Natural killer cell (primary cell): ENCODE results near the gene CDC42SE1. TPM values are rescaled to one million over a fixed set of nuclear protein-coding genes. Genes with fewer than 3 reads are reported as not detected.

Experiments used
- ATAC-seq, 3 donors: fragments of 150-1000 bp in 2 of 3; fragments of 200-7000 bp in 1 of 3; cut with Tn5 transposase; 1 replicate in 1 of 3; 2 replicates in 2 of 3; pipeline ENCODE4 v1.10.0; 2021; ENCODE audit warnings: mild to moderate bottlenecking in 2 of 3, moderate library complexity in 2 of 3
- DNase-seq, 2 donors: peaks; one replicate each; pipeline versions ENCODE4 v3.0.0 to v3.0.0-alpha.2; 2013 to 2021; ENCODE audit warnings: mixed read lengths in 1 of 2
- H3K27ac ChIP-seq: one replicate; pipeline ENCODE4 v1.5.1; 2013; ENCODE audit warnings: mild to moderate bottlenecking, low read length
- H3K27me3 ChIP-seq: one replicate; pipeline ENCODE4 v1.6.1; 2013; ENCODE audit warnings: low read length; ENCODE audit not compliant: control insufficient read depth, insufficient read depth
- H3K36me3 ChIP-seq: one replicate; pipeline ENCODE4 v1.6.1; 2013; ENCODE audit warnings: low read length; ENCODE audit not compliant: control insufficient read depth, insufficient read depth
- H3K4me1 ChIP-seq: one replicate; pipeline ENCODE4 v1.6.1; 2013; ENCODE audit warnings: low read length; ENCODE audit not compliant: control insufficient read depth, insufficient read depth
- H3K4me3 ChIP-seq: one replicate; pipeline ENCODE4 v1.5.1; 2013; ENCODE audit warnings: low read length
- H3K9me3 ChIP-seq: one replicate; pipeline ENCODE4 v1.6.1; 2013; ENCODE audit warnings: low read length; ENCODE audit not compliant: control insufficient read depth, insufficient read depth
- H3K27ac Mint-ChIP-seq, 2 donors: one replicate each; pipeline ENCODE4 v1.8.0; 2022; ENCODE audit warnings: mild to moderate bottlenecking in 2 of 2, mixed read lengths in 2 of 2, moderate library complexity in 1 of 2
- H3K27me3 Mint-ChIP-seq, 2 donors: one replicate each; pipeline ENCODE4 v1.8.0; 2022; ENCODE audit warnings: low read depth in 2 of 2, mixed read lengths in 2 of 2
- H3K36me3 Mint-ChIP-seq: one replicate; pipeline ENCODE4 v1.8.0; 2022; ENCODE audit warnings: mixed read lengths
- H3K4me1 Mint-ChIP-seq, 2 donors: one replicate each; pipeline ENCODE4 v1.8.0; 2022; ENCODE audit warnings: mixed read lengths in 2 of 2
- H3K4me3 Mint-ChIP-seq: one replicate; pipeline ENCODE4 v1.8.0; 2022; ENCODE audit warnings: mild to moderate bottlenecking, moderate library complexity, mixed read lengths
- H3K9me3 Mint-ChIP-seq, 2 donors: one replicate each; pipeline ENCODE4 v1.8.0; 2022; ENCODE audit warnings: mixed read lengths in 2 of 2
- WGBS: methylation state at CpG from one replicate; pipeline ENCODE4 v1.1.7; 2013; ENCODE audit warnings: missing lambda C conversion rate; ENCODE audit not compliant: insufficient coverage; 5-methylcytosine and 5-hydroxymethylcytosine counted together
- intact Hi-C: fragments of 100-400 bp; cut with micrococcal nuclease; formaldehyde crosslinking; loops from one replicate; pipeline ENCODE4 v1.14.2; 2022
- total RNA-seq, 4 donors: library from RNA; stranded (reverse); fragments of 120-200 nt in 1 of 4; gene quantifications; one replicate each; pipeline versions ENCODE4 v1.2.3 to v1.2.4, GENCODE V29; 2013 to 2022
- TF ChIP-seq, protein P1 (sequence below): fragments of 200-600 bp; IDR thresholded peaks from one replicate; pipeline ENCODE4 v1.8.0; 2022; ENCODE audit warnings: antibody characterized with exemption

The CDC42SE1 gene
- total RNA-seq, 3 donors from 2014 or later (not counting 1 experiment from before 2014, with no cell fraction given), result 555 to 792 (median 752) TPM

- ATAC-seq, result no peak
- no peak overlapping the region for H3K4me3 ChIP-seq
Measured at GRCh38 chr1:151035167-151035566, 24.3 kb downstream of the CDC42SE1 start.

GRCh38 chr1:151032164-151032563 is 27.3 kb downstream of the CDC42SE1 start:
- H3K9me3 Mint-ChIP-seq, result no peaks in the 10 kb centered on the region
- Histone ChIP-seq H3K4me3 (no peak overlapping the region), H3K4me1 (no peaks in the 10 kb centered on the region), H3K36me3 (peaks cover 37% of the 10 kb centered on the region), H3K9me3 (no peaks in the 10 kb centered on the region), H3K27me3 (no peaks in the 10 kb centered on the region), H3K27ac (no peak overlapping the region)
- ATAC-seq (no peak), DNase-seq (no peak)
- peaks cover 11% of the 10 kb centered on the region for H3K36me3 Mint-ChIP-seq
- no peak overlapping the region for H3K4me3 Mint-ChIP-seq
- intact Hi-C loops, result no loop called here
- WGBS, result over 99% methylated on average over 7 of the region's 8 CpGs
- TF ChIP-seq, protein P1, sequence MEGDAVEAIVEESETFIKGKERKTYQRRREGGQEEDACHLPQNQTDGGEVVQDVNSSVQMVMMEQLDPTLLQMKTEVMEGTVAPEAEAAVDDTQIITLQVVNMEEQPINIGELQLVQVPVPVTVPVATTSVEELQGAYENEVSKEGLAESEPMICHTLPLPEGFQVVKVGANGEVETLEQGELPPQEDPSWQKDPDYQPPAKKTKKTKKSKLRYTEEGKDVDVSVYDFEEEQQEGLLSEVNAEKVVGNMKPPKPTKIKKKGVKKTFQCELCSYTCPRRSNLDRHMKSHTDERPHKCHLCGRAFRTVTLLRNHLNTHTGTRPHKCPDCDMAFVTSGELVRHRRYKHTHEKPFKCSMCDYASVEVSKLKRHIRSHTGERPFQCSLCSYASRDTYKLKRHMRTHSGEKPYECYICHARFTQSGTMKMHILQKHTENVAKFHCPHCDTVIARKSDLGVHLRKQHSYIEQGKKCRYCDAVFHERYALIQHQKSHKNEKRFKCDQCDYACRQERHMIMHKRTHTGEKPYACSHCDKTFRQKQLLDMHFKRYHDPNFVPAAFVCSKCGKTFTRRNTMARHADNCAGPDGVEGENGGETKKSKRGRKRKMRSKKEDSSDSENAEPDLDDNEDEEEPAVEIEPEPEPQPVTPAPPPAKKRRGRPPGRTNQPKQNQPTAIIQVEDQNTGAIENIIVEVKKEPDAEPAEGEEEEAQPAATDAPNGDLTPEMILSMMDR, result no peak
- no peaks in the 10 kb centered on the region for H3K27me3 Mint-ChIP-seq
- H3K4me1 Mint-ChIP-seq, result no peaks in the 10 kb centered on the region
- no peak overlapping the region for H3K27ac Mint-ChIP-seq

More at GRCh38 chr1:151035167-151035566, 24.3 kb downstream of the CDC42SE1 start:
- Histone ChIP-seq H3K36me3 (peaks cover 21% of the 10 kb centered on the region), H3K4me1 (no peaks in the 10 kb centered on the region), H3K27me3 (no peaks in the 10 kb centered on the region), H3K27ac (no peak overlapping the region), H3K9me3 (no peaks in the 10 kb centered on the region)
- TF ChIP-seq, protein P1, result no peak
- 90% methylated on average over 2 of the region's 3 CpGs for WGBS
- Mint-ChIP-seq H3K9me3 (no peaks in the 10 kb centered on the region), H3K36me3 (peaks cover 11% of the 10 kb centered on the region), H3K4me3 (no peak overlapping the region), H3K4me1 (no peaks in the 10 kb centered on the region), H3K27ac (peak overlapping the region; percentile 0 to 15), H3K27me3 (no peaks in the 10 kb centered on the region)
- no peak for DNase-seq
- intact Hi-C loops, result no loop called here

DNA sequence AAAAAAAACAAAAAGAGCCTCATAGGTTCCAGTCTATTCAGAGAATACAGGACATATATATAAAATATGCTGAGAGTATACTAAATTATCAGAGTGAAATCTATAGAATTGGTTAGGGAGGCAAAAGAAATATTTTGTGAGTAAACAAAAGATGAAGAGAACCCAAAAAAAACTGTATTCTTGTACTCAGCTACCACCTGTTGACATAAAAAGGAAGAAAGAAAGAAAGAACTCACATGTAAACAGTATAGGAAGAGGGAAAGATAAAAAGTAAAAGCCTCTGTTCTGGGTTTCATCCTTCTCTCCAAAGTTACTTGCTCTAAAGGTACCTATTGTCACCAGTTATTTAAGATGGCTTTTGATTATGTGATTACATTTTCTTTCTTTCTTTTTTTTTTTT is 33.0 kb downstream of the CDC42SE1 start:
- TF ChIP-seq, protein P1, result no peak
- H3K27me3 ChIP-seq, result no peaks in the 10 kb centered on the region
- no peaks in the 10 kb centered on the region for H3K9me3 Mint-ChIP-seq
- H3K9me3 ChIP-seq, result no peaks in the 10 kb centered on the region
- no peak overlapping the region for H3K4me3 Mint-ChIP-seq
- peaks cover 6 to 7% of the 10 kb centered on the region in 2 donors for H3K4me1 Mint-ChIP-seq
- DNase-seq, result no peak
- ATAC-seq, result no peak
- H3K36me3 Mint-ChIP-seq, result no peaks in the 10 kb centered on the region
- H3K27ac ChIP-seq, result no peak overlapping the region
- no peak overlapping the region for H3K4me3 ChIP-seq
- peaks cover 34% of the 10 kb centered on the region for H3K36me3 ChIP-seq
- no peaks in the 10 kb centered on the region for H3K27me3 Mint-ChIP-seq
- no peak overlapping the region for H3K27ac Mint-ChIP-seq
- intact Hi-C loops, result loop anchor here (10.0 kb wide), 1 partner anchor 228 kb away; the partner anchor contains the start of gene PSMD4
- peaks cover 7% of the 10 kb centered on the region for H3K4me1 ChIP-seq

GRCh38 chr1:151024540-151025146 is 34.8 kb downstream of the CDC42SE1 start:
- Histone ChIP-seq H3K27ac (no peak overlapping the region), H3K27me3 (no peaks in the 10 kb centered on the region), H3K4me1 (peaks cover 7% of the 10 kb centered on the region), H3K9me3 (no peaks in the 10 kb centered on the region), H3K4me3 (no peak overlapping the region), H3K36me3 (peaks cover 21% of the 10 kb centered on the region)
- peak; percentile 97 to 100 (median 100) for ATAC-seq
- H3K4me1 Mint-ChIP-seq, result peaks cover 6 to 7% of the 10 kb centered on the region in 2 donors
- no peaks in the 10 kb centered on the region for H3K27me3 Mint-ChIP-seq
- no peaks in the 10 kb centered on the region for H3K36me3 Mint-ChIP-seq
- WGBS, result 3% methylated on average over 4 of the region's 6 CpGs
- H3K9me3 Mint-ChIP-seq, result no peaks in the 10 kb centered on the region
- peak overlapping the region in 1 of 2 donors; percentile 76 for H3K27ac Mint-ChIP-seq
- DNase-seq, result peak; percentile 82 to 93
- intact Hi-C loops, result loop anchor here (1.0 to 10.0 kb wide), 5 partner anchors 33 to 230 kb away; partner anchors contain the start of genes CDC42SE1, GABPB2, PSMD4 and TNFAIP8L2
- TF ChIP-seq, protein P1, result peak; percentile 77
- no peak overlapping the region for H3K4me3 Mint-ChIP-seq
